Measurements from ENCODE around the gene NOB1.

- no peak for TF ChIP-seq POLR2A (IDR thresholded peaks at IDR 0.05; ENCODE audit: borderline replicate concordance, extremely low read depth, insufficient read depth, insufficient read length)
- TF ChIP-seq ELF1 (IDR thresholded peaks at IDR 0.05; ENCODE audit: borderline replicate concordance, low read depth): no peak
- TF ChIP-seq POLR2AphosphoS5 (IDR thresholded peaks at IDR 0.05; ENCODE audit: low read depth, low read length): no peak
- no peak for TF ChIP-seq EZH2phosphoT487 (IDR thresholded peaks at IDR 0.05; ENCODE audit: borderline replicate concordance)
Observed at GRCh38 chr16:69747115-69747514, 7.6 kb downstream of the NOB1 start.
